BJ (cell line): ENCODE measurements around the gene PRKD1. TPM values are rescaled to one million over a fixed set of nuclear protein-coding genes. Genes with fewer than 3 reads are reported as not detected.

ENCODE experiments used
- CTCF ChIA-PET: fragments of 350-600 bp; formaldehyde crosslinking; extraction: SDS; loops from one replicate; lab custom pipeline; 2021; ENCODE audit warnings: antibody characterized with exemption, inconsistent platforms; lab: Yijun Ruan, JAX
- POLR2A ChIA-PET: fragments of 300-600 bp; sonication (Branson Sonifier 250); formaldehyde crosslinking; extraction: SDS; loops from one replicate; lab custom pipeline; 2021; ENCODE audit warnings: antibody characterized with exemption; lab: Charles Lee
- DNase-seq: peaks from one replicate; pipeline ENCODE4 v3.0.0-alpha.2; 2011; ENCODE audit warnings: low read depth
- H3K27me3 ChIP-seq: 2 replicates; pipeline ENCODE4 v1.6.0; 2011; ENCODE audit warnings: low read length; ENCODE audit not compliant: control insufficient read depth, insufficient read depth
- H3K36me3 ChIP-seq: 2 replicates; pipeline ENCODE4 v1.5.1; 2011; ENCODE audit warnings: low read length; ENCODE audit not compliant: control insufficient read depth, insufficient read depth
- H3K4me3 ChIP-seq: 2 replicates; pipeline ENCODE4 v1.5.1; 2011; ENCODE audit warnings: low read depth, mild to moderate bottlenecking, control low read depth, low read length
- polyA plus RNA-seq: library from polyadenylated mRNA; depleted of rRNA; stranded (reverse); fragments of >200 nt; gene quantifications from 2 replicates; pipeline ENCODE4 v1.2.3, GENCODE V29; 2011
- TF ChIP-seq, protein P1 (sequence below): IDR thresholded peaks from 2 replicates; pipeline ENCODE4 v1.5.1; 2011; ENCODE audit warnings: low read depth, mild to moderate bottlenecking, control low read depth, inconsistent platforms, low read length, moderate library complexity; ENCODE audit not compliant: insufficient read depth

PRKD1 gene
- polyA plus RNA-seq, 1 experiment = 19.8 TPM

DNA sequence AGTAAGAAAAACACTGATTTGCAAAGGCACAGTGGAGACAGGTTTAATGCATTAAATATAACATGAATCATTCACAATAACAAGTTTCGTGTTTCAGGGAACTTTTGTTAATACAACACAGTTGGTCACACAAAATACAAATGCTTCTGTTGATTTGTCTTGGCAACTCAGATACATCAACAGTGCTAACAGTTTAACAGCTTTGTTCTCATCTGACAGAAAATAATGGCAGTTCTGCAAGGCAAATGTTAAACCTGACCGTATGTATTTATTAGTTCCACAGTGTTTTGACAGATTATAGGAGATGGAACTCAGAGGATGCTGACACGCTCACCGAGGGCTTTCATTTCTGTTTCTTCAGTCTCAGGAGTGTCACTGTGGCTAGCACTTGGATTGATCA lies 350.7 kb downstream of the PRKD1 start:
- Histone ChIP-seq H3K36me3 (no peaks in the 10 kb centered on the region), H3K4me3 (no peak overlapping the region), H3K27me3 (no peaks in the 10 kb centered on the region)
- POLR2A ChIA-PET = no interaction called here
- TF ChIP-seq, protein P1, sequence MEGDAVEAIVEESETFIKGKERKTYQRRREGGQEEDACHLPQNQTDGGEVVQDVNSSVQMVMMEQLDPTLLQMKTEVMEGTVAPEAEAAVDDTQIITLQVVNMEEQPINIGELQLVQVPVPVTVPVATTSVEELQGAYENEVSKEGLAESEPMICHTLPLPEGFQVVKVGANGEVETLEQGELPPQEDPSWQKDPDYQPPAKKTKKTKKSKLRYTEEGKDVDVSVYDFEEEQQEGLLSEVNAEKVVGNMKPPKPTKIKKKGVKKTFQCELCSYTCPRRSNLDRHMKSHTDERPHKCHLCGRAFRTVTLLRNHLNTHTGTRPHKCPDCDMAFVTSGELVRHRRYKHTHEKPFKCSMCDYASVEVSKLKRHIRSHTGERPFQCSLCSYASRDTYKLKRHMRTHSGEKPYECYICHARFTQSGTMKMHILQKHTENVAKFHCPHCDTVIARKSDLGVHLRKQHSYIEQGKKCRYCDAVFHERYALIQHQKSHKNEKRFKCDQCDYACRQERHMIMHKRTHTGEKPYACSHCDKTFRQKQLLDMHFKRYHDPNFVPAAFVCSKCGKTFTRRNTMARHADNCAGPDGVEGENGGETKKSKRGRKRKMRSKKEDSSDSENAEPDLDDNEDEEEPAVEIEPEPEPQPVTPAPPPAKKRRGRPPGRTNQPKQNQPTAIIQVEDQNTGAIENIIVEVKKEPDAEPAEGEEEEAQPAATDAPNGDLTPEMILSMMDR = no peak
- no peak for DNase-seq
- CTCF ChIA-PET = interaction anchor here (1.4 kb wide), 1 partner anchor 637 kb away, joined by 4 read pairs; no protein-coding TSS in a partner anchor

DNA sequence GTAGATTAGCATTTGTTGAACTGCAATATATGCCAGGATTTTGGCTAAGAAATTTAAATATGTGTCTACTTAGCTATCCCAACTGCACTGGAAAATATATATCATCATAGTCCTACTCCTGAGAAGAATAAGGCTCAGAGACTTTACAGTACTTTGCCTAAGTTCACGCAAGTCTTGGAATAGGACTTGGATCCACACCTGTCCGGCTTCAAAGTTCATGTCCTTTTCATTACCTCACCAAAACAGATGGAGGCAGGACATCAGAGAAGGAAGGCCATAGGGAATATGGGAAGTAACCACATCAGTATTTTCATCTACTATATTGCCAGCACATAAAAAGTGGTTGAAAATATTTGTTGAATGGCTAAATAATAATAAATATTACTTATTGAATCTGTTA lies 358.5 kb downstream of the PRKD1 start:
- Histone ChIP-seq H3K36me3 (no peaks in the 10 kb centered on the region), H3K4me3 (no peak overlapping the region), H3K27me3 (no peaks in the 10 kb centered on the region)
- CTCF ChIA-PET = interaction anchor here (0.5 kb wide), 1 partner anchor 58 kb away, joined by 5 read pairs; no protein-coding TSS in a partner anchor
- TF ChIP-seq, protein P1 = no peak
- no peak for DNase-seq
- POLR2A ChIA-PET = no interaction called here

DNA sequence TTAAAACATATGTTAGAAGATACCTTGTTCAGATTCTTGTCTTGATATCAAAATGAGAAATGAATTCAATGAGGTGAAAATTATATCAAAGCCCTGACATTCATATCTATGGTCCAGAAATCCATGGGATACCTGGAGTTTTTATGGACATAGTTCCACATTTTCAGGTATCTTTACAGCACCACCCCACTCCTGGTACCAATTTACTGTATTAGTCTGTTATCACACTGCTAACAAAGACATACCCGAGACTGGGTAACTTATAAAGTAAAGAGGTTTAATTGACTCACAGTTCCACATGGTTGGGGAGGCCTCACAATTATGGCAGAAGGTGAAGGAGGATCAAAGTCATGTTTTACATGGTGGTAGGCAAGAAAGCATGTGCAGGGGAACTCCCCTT lies 361.5 kb downstream of the PRKD1 start:
- H3K36me3 ChIP-seq = no peaks in the 10 kb centered on the region
- no peak for DNase-seq
- POLR2A ChIA-PET = no interaction called here
- no peaks in the 10 kb centered on the region for H3K27me3 ChIP-seq
- CTCF ChIA-PET = no interaction called here
- no peak overlapping the region for H3K4me3 ChIP-seq
- TF ChIP-seq, protein P1 = no peak

DNA sequence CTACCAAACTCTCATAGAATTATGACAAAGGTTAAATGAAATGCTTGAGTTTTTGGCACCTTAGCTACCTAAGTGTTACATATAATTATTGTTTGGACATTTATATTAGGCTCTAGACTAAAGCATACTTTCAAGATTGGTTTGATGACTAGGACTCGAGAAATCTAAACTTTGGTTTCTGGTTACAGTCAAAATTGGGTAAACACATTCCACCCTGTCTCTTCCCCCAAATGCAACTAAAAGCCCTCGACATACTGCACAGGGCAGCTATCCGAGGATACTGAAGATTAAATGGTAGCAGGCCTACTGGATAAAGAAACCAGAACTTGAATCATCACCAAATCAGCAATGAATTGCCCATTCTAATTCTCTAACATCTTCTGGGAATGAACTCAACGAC lies 369.1 kb downstream of the PRKD1 start:
- no peak overlapping the region for H3K4me3 ChIP-seq
- H3K36me3 ChIP-seq = no peaks in the 10 kb centered on the region
- POLR2A ChIA-PET = no interaction called here
- no peak for DNase-seq
- TF ChIP-seq, protein P1 = no peak
- H3K27me3 ChIP-seq = no peaks in the 10 kb centered on the region
- CTCF ChIA-PET = no interaction called here

DNA sequence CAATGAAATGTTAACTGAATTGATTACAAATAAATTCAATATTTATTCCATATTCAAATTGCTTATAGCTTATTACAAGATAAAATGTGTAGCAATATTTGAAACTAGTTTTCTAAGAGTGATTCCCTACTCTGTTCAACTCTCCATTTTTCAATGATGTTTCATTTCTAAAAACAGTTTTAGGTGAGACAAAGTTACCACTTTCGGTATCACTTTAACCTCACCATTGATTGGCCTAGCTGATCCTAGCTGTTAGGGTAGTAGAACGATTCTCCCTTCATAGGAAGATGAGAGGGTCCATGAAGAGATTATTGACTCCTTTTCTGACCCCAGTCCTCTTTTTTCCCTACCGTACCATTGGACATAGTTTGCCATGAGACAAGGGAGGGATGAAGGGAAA lies 373.3 kb downstream of the PRKD1 start:
- no peaks in the 10 kb centered on the region for H3K36me3 ChIP-seq
- H3K4me3 ChIP-seq = no peak overlapping the region
- TF ChIP-seq, protein P1 = no peak
- DNase-seq = no peak
- H3K27me3 ChIP-seq = no peaks in the 10 kb centered on the region
- ChIA-PET CTCF (interaction anchor here (0.5 to 1.5 kb wide), 3 partner anchors 18 to 660 kb away, joined by 3 to 10 read pairs (median 3); no protein-coding TSS in a partner anchor), POLR2A (no interaction called here)
